Suprapubic skin (tissue), 4 donors: ENCODE results near the gene UPP1. TPM values are rescaled to one million over a fixed set of nuclear protein-coding genes. Genes with fewer than 3 reads are reported as not detected.
"Not testable (repeated sequence)": the region's sequence is repeated elsewhere in the genome, so short reads cannot be mapped to it uniquely, and the experiment has no call there.

Experiments used
- DNase-seq, 2 donors: peaks; one replicate each; pipeline ENCODE4 v3.0.0-alpha.2; 2019; ENCODE audit warnings: low spot score in 2 of 2
- H3K27ac ChIP-seq: fragments of 200-600 bp; sonication (generic); one replicate; pipeline ENCODE4 v1.5.1; 2019
- H3K27me3 ChIP-seq: fragments of 200-600 bp; sonication (generic); one replicate; pipeline ENCODE4 v1.5.1; 2019
- H3K36me3 ChIP-seq: fragments of 200-600 bp; sonication (generic); one replicate; pipeline ENCODE4 v1.5.1; 2019
- H3K4me1 ChIP-seq: fragments of 200-600 bp; sonication (generic); one replicate; pipeline ENCODE4 v1.5.1; 2019
- H3K4me3 ChIP-seq: fragments of 200-600 bp; sonication (generic); one replicate; pipeline ENCODE4 v1.5.1; 2019; ENCODE audit warnings: mild to moderate bottlenecking
- H3K9me3 ChIP-seq: fragments of 200-600 bp; sonication (generic); one replicate; pipeline ENCODE4 v1.5.1; 2019
- EP300 ChIP-seq: sonication (generic); formaldehyde crosslinking; IDR thresholded peaks from one replicate; pipeline ENCODE4 v1.6.1; 2017; ENCODE audit warnings: antibody characterized with exemption
- POLR2A ChIP-seq, 2 donors: fragments of 450-650 bp; IDR thresholded peaks; one replicate each; pipeline ENCODE4 v1.6.1; 2017; ENCODE audit warnings: antibody characterized with exemption in 2 of 2, mild to moderate bottlenecking in 2 of 2, moderate library complexity in 2 of 2
- POLR2AphosphoS5 ChIP-seq, 3 donors: sonication (generic); formaldehyde crosslinking; IDR thresholded peaks; one replicate each; pipeline ENCODE4 v1.6.1; 2017; ENCODE audit warnings: antibody characterized with exemption in 3 of 3
- WGBS: methylation state at CpG from one replicate; pipeline ENCODE4 v1.1.5; 2018; 5-methylcytosine and 5-hydroxymethylcytosine counted together
- total RNA-seq, 4 donors: library from RNA; depleted of rRNA; stranded (reverse); fragments of >200 nt; gene quantifications; one replicate each; pipeline ENCODE4 v1.1.0, GENCODE V29; 2016
- TF ChIP-seq, protein P1 (sequence below), 2 donors: fragments of 200-600 bp in 1 of 2; fragments of 450-650 bp in 1 of 2; sonication (generic) in 1 of 2; IDR thresholded peaks; one replicate each; pipeline ENCODE4 v1.5.1; 2016 to 2019; ENCODE audit warnings: antibody characterized with exemption in 2 of 2, mild to moderate bottlenecking in 1 of 2, moderate library complexity in 1 of 2

The UPP1 gene
- total RNA-seq, 4 donors from 2014 or later, result 2.2 to 11.9 (median 4.2) TPM

DNA sequence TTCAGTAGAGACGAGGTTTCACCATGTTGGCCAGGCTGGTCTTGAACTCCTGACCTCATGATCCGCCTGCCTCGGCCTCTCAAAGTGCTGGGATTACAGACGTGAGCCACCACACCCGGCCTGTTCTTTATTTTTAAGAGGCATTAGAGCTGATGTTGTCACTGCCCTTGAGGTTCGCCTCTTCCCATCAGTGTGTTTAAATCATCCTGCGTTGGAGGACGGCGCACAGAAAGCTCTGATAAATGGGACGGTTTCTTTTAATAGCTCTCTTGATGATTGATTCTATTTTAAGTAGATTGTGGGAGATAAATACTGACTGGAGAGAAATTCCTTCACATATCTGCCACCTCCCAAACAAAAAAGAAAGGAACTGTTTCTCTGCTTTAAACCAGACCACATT, 29.0 kb downstream of the UPP1 start:
- Histone ChIP-seq H3K27ac (no peak overlapping the region), H3K36me3 (no peaks in the 10 kb centered on the region), H3K4me1 (no peaks in the 10 kb centered on the region), H3K4me3 (no peak overlapping the region), H3K9me3 (no peaks in the 10 kb centered on the region), H3K27me3 (no peaks in the 10 kb centered on the region)
- TF ChIP-seq, protein P1, sequence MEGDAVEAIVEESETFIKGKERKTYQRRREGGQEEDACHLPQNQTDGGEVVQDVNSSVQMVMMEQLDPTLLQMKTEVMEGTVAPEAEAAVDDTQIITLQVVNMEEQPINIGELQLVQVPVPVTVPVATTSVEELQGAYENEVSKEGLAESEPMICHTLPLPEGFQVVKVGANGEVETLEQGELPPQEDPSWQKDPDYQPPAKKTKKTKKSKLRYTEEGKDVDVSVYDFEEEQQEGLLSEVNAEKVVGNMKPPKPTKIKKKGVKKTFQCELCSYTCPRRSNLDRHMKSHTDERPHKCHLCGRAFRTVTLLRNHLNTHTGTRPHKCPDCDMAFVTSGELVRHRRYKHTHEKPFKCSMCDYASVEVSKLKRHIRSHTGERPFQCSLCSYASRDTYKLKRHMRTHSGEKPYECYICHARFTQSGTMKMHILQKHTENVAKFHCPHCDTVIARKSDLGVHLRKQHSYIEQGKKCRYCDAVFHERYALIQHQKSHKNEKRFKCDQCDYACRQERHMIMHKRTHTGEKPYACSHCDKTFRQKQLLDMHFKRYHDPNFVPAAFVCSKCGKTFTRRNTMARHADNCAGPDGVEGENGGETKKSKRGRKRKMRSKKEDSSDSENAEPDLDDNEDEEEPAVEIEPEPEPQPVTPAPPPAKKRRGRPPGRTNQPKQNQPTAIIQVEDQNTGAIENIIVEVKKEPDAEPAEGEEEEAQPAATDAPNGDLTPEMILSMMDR (IDR thresholded peaks at IDR 0.05), result no peak
- TF ChIP-seq EP300, result no peak
- no peak for TF ChIP-seq POLR2A (IDR thresholded peaks at IDR 0.05)
- TF ChIP-seq POLR2AphosphoS5 (IDR thresholded peaks at IDR 0.05), result no peak
- DNase-seq, result no peak
- WGBS, result 49% methylated on average over 10 of the region's 10 CpGs

DNA sequence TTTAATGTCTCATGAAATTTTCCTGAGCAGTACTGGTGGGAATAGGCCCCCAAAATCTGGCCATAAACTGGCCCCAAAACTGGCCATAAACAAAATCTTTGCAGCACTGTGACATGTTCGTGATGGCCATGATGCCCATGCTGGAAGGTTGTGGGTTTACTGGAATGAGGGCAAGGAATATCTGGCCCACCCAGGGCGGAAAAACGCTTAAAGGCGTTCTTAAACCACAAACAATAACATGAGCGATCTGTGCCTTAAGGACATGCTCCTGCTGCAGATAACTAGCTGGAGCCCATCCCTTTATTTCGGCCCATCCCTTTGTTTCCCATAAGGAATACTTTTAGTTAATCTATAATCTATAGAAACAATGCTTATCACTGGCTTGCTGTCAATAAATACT, 31.5 kb downstream of the UPP1 start:
- not testable (repeated sequence) for H3K27ac ChIP-seq, H3K27me3 ChIP-seq, H3K4me1 ChIP-seq, DNase-seq, H3K9me3 ChIP-seq, H3K4me3 ChIP-seq, H3K36me3 ChIP-seq
- 81% methylated on average over 6 of the region's 6 CpGs for WGBS

DNA sequence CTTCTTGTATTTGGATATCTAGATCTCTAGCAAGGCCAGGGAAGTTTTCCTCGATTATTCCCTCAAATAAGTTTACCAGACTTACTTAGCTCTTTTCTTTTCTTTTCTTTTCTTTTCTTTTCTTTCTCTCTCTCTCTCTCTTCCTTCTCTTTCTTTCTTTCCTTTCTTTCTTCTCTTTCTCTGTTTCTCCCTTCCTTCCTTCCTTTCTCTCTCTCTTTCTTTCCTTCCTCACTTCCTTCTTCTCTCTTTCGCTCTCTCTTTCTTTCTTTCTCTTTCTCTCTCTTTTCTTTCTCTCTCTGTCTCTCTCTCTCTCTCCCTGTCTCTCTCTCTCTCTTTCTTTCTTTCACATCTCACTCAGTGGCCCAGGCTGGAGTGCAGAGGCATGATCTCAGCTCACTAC, 37.0 kb downstream of the UPP1 start:
- Histone ChIP-seq H3K36me3 (no peaks in the 10 kb centered on the region), H3K9me3 (no peaks in the 10 kb centered on the region), H3K27me3 (peaks cover 3% of the 10 kb centered on the region), H3K4me1 (no peaks in the 10 kb centered on the region), H3K4me3 (no peak overlapping the region), H3K27ac (no peak overlapping the region)
- DNase-seq, result no peak
- no peak for TF ChIP-seq EP300
- TF ChIP-seq, protein P1 (IDR thresholded peaks at IDR 0.05), result no peak
- WGBS, result 90% methylated on average over 2 of the region's 2 CpGs

DNA sequence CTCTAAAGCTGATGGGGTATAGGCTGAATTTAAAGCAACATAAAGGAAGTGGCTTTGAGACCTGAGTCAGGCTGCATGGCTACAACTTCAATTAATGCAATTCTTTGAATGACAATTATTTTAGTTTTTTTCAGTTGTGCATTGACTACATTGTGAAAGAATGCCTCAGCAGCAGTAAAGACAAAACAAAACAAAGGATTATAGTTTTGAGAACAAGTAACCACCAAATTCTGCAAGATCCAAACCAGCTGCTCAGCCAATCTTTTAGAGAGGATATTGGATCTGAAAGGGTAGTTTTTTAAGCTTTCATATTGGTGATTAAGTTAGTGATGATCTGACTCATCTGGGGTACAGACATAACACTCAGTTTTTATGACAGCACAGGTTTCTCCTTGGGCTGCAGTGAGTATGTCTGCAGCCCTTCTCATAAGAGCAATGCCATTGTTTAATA, 41.6 kb downstream of the UPP1 start:
- TF ChIP-seq, protein P1 (IDR thresholded peaks at IDR 0.05), result no peak
- TF ChIP-seq EP300 (no peak), POLR2A (IDR thresholded peaks at IDR 0.05) (no peak), POLR2AphosphoS5 (IDR thresholded peaks at IDR 0.05) (no peak)

DNA sequence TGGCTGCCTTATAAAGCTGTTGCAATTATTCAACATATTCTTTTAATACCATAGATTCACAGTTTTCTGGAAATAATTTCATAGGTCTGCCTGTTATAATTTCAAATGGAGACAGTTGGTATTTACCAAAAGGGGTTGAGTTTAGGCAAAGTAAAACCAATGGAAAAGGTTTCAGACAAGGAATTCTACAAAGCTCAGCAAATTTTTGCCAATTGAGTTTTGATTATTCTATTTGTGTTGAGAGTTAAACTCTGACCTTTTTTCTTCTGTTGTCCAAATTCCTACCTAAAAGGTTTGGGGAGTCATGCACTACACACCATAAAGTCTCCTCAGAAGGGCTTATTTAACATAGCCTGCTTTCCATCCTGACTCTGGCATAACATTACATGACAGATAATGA, 43.7 kb downstream of the UPP1 start:
- Histone ChIP-seq H3K9me3 (no peaks in the 10 kb centered on the region), H3K36me3 (no peaks in the 10 kb centered on the region), H3K27ac (no peak overlapping the region), H3K27me3 (peaks cover 3% of the 10 kb centered on the region), H3K4me1 (no peaks in the 10 kb centered on the region), H3K4me3 (no peak overlapping the region)
- TF ChIP-seq POLR2AphosphoS5 (IDR thresholded peaks at IDR 0.05) (no peak), POLR2A (IDR thresholded peaks at IDR 0.05) (no peak), EP300 (no peak)
- TF ChIP-seq, protein P1 (IDR thresholded peaks at IDR 0.05), result no peak
- DNase-seq, result no peak

More for the DNA sequence above, 41.6 kb downstream of the UPP1 start:
- H3K9me3 ChIP-seq, result no peaks in the 10 kb centered on the region
- no peaks in the 10 kb centered on the region for H3K36me3 ChIP-seq
- H3K27me3 ChIP-seq, result peaks cover 3% of the 10 kb centered on the region
- H3K4me3 ChIP-seq, result no peak overlapping the region
- DNase-seq, result no peak
- no peaks in the 10 kb centered on the region for H3K4me1 ChIP-seq
- no peak overlapping the region for H3K27ac ChIP-seq

DNA sequence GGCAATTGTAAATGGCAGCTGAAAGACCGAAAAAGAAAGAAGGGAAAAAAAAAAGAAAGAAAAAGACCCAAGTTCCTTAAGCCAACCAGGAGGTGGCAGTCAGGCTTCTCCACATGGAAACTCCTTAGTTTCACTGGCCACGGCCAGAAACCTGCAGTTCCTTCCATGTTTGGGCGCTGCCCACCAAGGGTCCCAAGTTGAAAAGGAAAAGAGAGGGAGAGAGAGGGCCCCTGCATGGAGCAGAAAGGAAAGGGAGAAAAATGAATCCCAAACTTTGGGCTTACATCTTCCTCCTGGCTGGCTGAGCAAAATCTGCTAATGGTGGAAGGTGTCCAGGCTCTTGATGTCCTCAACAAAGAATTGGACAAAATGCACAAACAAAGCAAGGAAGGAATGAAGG, 50.4 kb downstream of the UPP1 start:
- Histone ChIP-seq H3K9me3 (no peaks in the 10 kb centered on the region), H3K27me3 (no peaks in the 10 kb centered on the region), H3K4me3 (no peak overlapping the region), H3K27ac (no peak overlapping the region), H3K36me3 (no peaks in the 10 kb centered on the region), H3K4me1 (peaks cover 8% of the 10 kb centered on the region)
- WGBS, result 71% methylated on average over 3 of the region's 3 CpGs
- TF ChIP-seq POLR2AphosphoS5 (IDR thresholded peaks at IDR 0.05) (no peak), EP300 (no peak), POLR2A (IDR thresholded peaks at IDR 0.05) (no peak)
- TF ChIP-seq, protein P1 (IDR thresholded peaks at IDR 0.05), result no peak
- DNase-seq, result no peak
